ENCODE results near the gene ZNF268. TPM values are rescaled to one million over a fixed set of nuclear protein-coding genes. Genes with fewer than 3 reads are reported as not detected.

Gene ZNF268
- total RNA-seq, 4 donors from 2014 or later, result 15.5 to 36.9 (median 19.0) TPM

DNA sequence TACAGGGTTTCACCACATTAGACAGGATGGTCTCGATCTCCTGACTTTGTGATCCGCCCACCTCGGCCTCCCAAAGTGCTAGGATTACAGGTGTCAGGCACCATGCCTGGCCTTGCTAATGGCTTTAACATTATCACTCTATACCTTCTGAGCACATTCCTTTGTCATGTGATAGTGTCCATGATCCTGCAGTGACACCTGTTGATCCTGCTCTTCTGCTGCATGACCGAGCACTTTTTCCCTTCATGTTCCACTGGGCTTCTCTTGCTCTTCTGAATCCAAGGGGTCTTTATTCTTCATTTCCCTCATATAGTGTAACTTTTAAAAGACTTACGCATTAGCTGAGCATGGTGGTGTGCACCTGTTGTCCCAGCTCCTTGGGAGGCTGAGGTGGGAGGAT lies 11.6 kb downstream of the ZNF268 start:
- Histone ChIP-seq H3K27me3 (no peaks in the 10 kb centered on the region), H3K4me3 (no peak overlapping the region), H3K9me3 (peaks cover 0 to 92% (median 11%) of the 10 kb centered on the region in 3 donors), H3K27ac (no peak overlapping the region), H3K4me1 (no peaks in the 10 kb centered on the region), H3K36me3 (peaks cover 29 to 92% of the 10 kb centered on the region in 2 donors)
- no peak for TF ChIP-seq POLR2AphosphoS5 (IDR thresholded peaks at IDR 0.05)
- TF ChIP-seq EP300 (IDR thresholded peaks at IDR 0.05), result no peak
- TF ChIP-seq POLR2A (IDR thresholded peaks at IDR 0.05), result no peak
- TF ChIP-seq, protein P1, sequence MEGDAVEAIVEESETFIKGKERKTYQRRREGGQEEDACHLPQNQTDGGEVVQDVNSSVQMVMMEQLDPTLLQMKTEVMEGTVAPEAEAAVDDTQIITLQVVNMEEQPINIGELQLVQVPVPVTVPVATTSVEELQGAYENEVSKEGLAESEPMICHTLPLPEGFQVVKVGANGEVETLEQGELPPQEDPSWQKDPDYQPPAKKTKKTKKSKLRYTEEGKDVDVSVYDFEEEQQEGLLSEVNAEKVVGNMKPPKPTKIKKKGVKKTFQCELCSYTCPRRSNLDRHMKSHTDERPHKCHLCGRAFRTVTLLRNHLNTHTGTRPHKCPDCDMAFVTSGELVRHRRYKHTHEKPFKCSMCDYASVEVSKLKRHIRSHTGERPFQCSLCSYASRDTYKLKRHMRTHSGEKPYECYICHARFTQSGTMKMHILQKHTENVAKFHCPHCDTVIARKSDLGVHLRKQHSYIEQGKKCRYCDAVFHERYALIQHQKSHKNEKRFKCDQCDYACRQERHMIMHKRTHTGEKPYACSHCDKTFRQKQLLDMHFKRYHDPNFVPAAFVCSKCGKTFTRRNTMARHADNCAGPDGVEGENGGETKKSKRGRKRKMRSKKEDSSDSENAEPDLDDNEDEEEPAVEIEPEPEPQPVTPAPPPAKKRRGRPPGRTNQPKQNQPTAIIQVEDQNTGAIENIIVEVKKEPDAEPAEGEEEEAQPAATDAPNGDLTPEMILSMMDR (IDR thresholded peaks at IDR 0.05), result no peak
- WGBS, 2 donors (ENCODE audit: low coverage in 1 of 2), result 100% methylated on average over 1 to 4 of the region's 5 CpGs
- ATAC-seq, result no peak

- TF ChIP-seq EP300 (IDR thresholded peaks at IDR 0.05) (no peak), POLR2A (IDR thresholded peaks at IDR 0.05) (no peak), POLR2AphosphoS5 (IDR thresholded peaks at IDR 0.05) (no peak)
- TF ChIP-seq, protein P1 (IDR thresholded peaks at IDR 0.05), result no peak
- H3K27ac ChIP-seq, result no peak overlapping the region
- no peaks in the 10 kb centered on the region for H3K4me1 ChIP-seq
- peaks cover 24 to 53% of the 10 kb centered on the region in 2 donors for H3K36me3 ChIP-seq
- H3K4me3 ChIP-seq, result no peak overlapping the region
- no peak for ATAC-seq
- H3K27me3 ChIP-seq, result no peaks in the 10 kb centered on the region
- peaks cover 24 to 80% (median 45%) of the 10 kb centered on the region in 3 donors for H3K9me3 ChIP-seq
- 39 to 97% methylated on average over 2 of the region's 2 CpGs for WGBS, 2 donors (ENCODE audit: low coverage in 1 of 2)
Measured at GRCh38 chr12:133201888-133202287, 20.6 kb downstream of the ZNF268 start.

- H3K4me3 ChIP-seq, result no peak overlapping the region
- H3K36me3 ChIP-seq, result peaks cover 24 to 51% of the 10 kb centered on the region in 2 donors
- peaks cover 24 to 87% (median 45%) of the 10 kb centered on the region in 3 donors for H3K9me3 ChIP-seq
- ATAC-seq, result no peak
- H3K4me1 ChIP-seq, result no peaks in the 10 kb centered on the region
- no peak overlapping the region for H3K27ac ChIP-seq
- no peaks in the 10 kb centered on the region for H3K27me3 ChIP-seq
- no peak for TF ChIP-seq POLR2A (IDR thresholded peaks at IDR 0.05)
- no peak for TF ChIP-seq EP300 (IDR thresholded peaks at IDR 0.05)
- no peak for TF ChIP-seq POLR2AphosphoS5 (IDR thresholded peaks at IDR 0.05)
- TF ChIP-seq, protein P1 (IDR thresholded peaks at IDR 0.05), result no peak
- WGBS, 2 donors (ENCODE audit: low coverage in 1 of 2), result 97 to 100% methylated on average over 1 to 2 of the region's 2 CpGs
Measured at GRCh38 chr12:133202493-133203343, 21.4 kb downstream of the ZNF268 start.

DNA sequence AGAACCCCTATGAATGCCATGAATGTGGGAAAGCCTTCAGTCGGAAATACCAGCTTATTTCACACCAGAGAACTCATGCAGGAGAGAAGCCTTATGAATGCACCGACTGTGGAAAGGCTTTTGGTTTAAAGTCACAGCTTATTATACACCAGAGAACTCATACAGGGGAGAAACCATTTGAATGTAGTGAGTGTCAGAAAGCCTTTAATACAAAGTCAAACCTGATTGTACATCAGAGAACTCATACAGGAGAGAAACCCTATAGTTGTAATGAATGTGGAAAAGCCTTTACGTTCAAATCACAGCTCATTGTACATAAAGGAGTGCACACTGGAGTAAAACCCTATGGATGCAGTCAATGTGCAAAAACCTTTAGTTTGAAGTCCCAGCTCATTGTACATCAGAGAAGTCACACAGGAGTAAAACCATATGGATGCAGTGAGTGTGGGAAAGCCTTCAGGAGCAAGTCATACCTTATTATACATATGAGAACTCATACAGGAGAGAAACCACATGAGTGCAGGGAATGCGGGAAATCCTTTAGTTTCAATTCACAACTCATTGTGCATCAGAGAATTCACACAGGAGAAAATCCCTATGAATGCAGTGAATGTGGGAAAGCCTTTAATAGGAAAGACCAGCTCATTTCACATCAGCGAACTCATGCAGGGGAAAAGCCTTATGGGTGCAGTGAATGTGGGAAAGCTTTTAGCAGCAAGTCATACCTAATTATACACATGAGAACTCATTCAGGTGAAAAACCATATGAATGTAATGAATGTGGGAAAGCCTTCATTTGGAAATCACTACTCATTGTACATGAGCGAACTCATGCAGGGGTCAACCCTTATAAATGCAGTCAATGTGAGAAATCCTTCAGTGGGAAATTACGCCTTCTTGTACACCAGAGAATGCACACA lies 22.3 kb downstream of the ZNF268 start:
- ATAC-seq, result no peak
- Histone ChIP-seq H3K9me3 (peaks cover 31 to 92% (median 45%) of the 10 kb centered on the region in 3 donors), H3K27me3 (no peaks in the 10 kb centered on the region), H3K36me3 (peaks cover 24 to 51% of the 10 kb centered on the region in 2 donors), H3K27ac (no peak overlapping the region), H3K4me3 (no peak overlapping the region), H3K4me1 (no peaks in the 10 kb centered on the region)
- WGBS, 2 donors (ENCODE audit: low coverage in 1 of 2), result 92 to 93% methylated on average over 6 to 7 of the region's 7 CpGs
- TF ChIP-seq POLR2AphosphoS5 (IDR thresholded peaks at IDR 0.05) (no peak), POLR2A (IDR thresholded peaks at IDR 0.05) (no peak), EP300 (IDR thresholded peaks at IDR 0.05) (no peak)
- TF ChIP-seq, protein P1 (IDR thresholded peaks at IDR 0.05), result no peak
